ENCODE data around the gene TTLL7. TPM values are rescaled to one million over a fixed set of nuclear protein-coding genes. Genes with fewer than 3 reads are reported as not detected.

Gene TTLL7
- total RNA-seq, 1 experiment from 2014 or later, result 6.6 TPM

GRCh38 chr1:83905315-83905907 lies 93.5 kb downstream of the TTLL7 start:
- Mint-ChIP-seq H3K27me3 (ENCODE audit: low read depth) (no peaks in the 10 kb centered on the region), H3K9me3 (no peaks in the 10 kb centered on the region), H3K36me3 (ENCODE audit: insufficient read depth in 1 of 3, low read depth in 3 of 3) (no peaks in the 10 kb centered on the region), H3K27ac (no peak overlapping the region), H3K4me1 (peaks cover 2 to 3% of the 10 kb centered on the region in 2 experiments; a peak in 1 of 4 replicates), H3K4me3 (no peak overlapping the region)
- no peak overlapping the region for H3K9ac ChIP-seq (ENCODE audit: extremely low read depth, insufficient read length, low read length)
- H4K8ac ChIP-seq (replicated peaks; ENCODE audit: insufficient read length, low read depth, low read length), result no peak overlapping the region
- H3K18ac ChIP-seq (ENCODE audit: insufficient read length, low read depth, low read length), result no peak overlapping the region
- H3K56ac ChIP-seq (ENCODE audit: insufficient read length, low read depth, low read length), result no peak overlapping the region
- H2BK20ac ChIP-seq (ENCODE audit: low read depth, low read length, poor library complexity, severe bottlenecking), result no peak overlapping the region
- TF ChIP-seq CTCF (conservative IDR thresholded peaks at IDR 0.05), result peak; percentile 85
- no peak overlapping the region for H2AFZ ChIP-seq (ENCODE audit: low read length)
- H2AK5ac ChIP-seq (ENCODE audit: insufficient read length, low read length), result no peak overlapping the region
- H3T11ph ChIP-seq (ENCODE audit: low read length), result no peak overlapping the region
- no peak overlapping the region for H3K4ac ChIP-seq (ENCODE audit: low read depth, low read length)
- H3K23me2 ChIP-seq (ENCODE audit: insufficient read length, low read depth, low read length, poor library complexity, severe bottlenecking), result no peaks in the 10 kb centered on the region
- H3K14ac ChIP-seq (ENCODE audit: insufficient read depth, low read length), result no peak overlapping the region
- no peak overlapping the region for H2BK15ac ChIP-seq (ENCODE audit: low read depth, low read length)
- H3K79me2 ChIP-seq (ENCODE audit: insufficient read depth, low read length), result no peaks in the 10 kb centered on the region
- no peak overlapping the region for H2BK12ac ChIP-seq (ENCODE audit: insufficient read length, low read depth, low read length)
- no peaks in the 10 kb centered on the region for H3K27me3 ChIP-seq (ENCODE audit: insufficient read depth, low read length)
- no peaks in the 10 kb centered on the region for H3K79me1 ChIP-seq (ENCODE audit: insufficient read depth, low read depth, low read length, poor library complexity, severe bottlenecking)
- H4K91ac ChIP-seq (ENCODE audit: insufficient read length, low read depth, low read length), result no peak overlapping the region
- H2BK120ac ChIP-seq (ENCODE audit: low read depth, low read length, poor library complexity, severe bottlenecking), result no peak overlapping the region
- H3K9me3 ChIP-seq (ENCODE audit: control insufficient read depth, low read depth, low read length), result no peaks in the 10 kb centered on the region
- no peak overlapping the region for H3K27ac ChIP-seq (ENCODE audit: insufficient read length, low read depth, low read length)
- WGBS (ENCODE audit: extremely low coverage, insufficient read length, low lambda C conversion rate), result no CpG with 5 or more reads among the region's 3 CpGs
- H3K4me1 ChIP-seq (ENCODE audit: insufficient read depth, low read length), result no peaks in the 10 kb centered on the region
- H3K4me2 ChIP-seq (ENCODE audit: insufficient read depth, insufficient read length, low read length), result no peak overlapping the region
- no peaks in the 10 kb centered on the region for H4K20me1 ChIP-seq (ENCODE audit: control insufficient read depth, insufficient read depth, insufficient read length)
- H3K23ac ChIP-seq (ENCODE audit: insufficient read length, low read depth, low read length), result no peak overlapping the region
- DNase-seq, result no peak
- H2BK5ac ChIP-seq (ENCODE audit: insufficient read length, low read length), result no peak overlapping the region
- H4K5ac ChIP-seq (ENCODE audit: insufficient read length, low read depth, low read length), result no peak overlapping the region
